Endothelial cell of umbilical vein (primary cell): ENCODE data around the gene SPATS2L. TPM values are rescaled to one million over a fixed set of nuclear protein-coding genes. Genes with fewer than 3 reads are reported as not detected.

Source experiments
- BruUV-seq: library from RNA; stranded (reverse); fragments of 400-500 nt; replicated peaks from 2 replicates; lab custom pipeline; 2021; lab: Mats Ljungman, UMichigan
- CTCF ChIA-PET: fragments of 300-600, 350-600 bp; sonication (Branson Sonifier 250); formaldehyde crosslinking; loops from one replicate; lab custom pipeline; 2021; ENCODE audit warnings: antibody characterized with exemption, inconsistent platforms; lab: Charles Lee
- POLR2A ChIA-PET: fragments of 300-600, 350-600 bp; sonication (Branson Sonifier 250); formaldehyde crosslinking; loops from one replicate; lab custom pipeline; 2021; ENCODE audit warnings: antibody characterized with exemption, inconsistent platforms; lab: Charles Lee
- DNase-seq: peaks from one replicate; pipeline ENCODE4 v3.0.0-alpha.2; 2011; ENCODE audit warnings: low read depth, low spot score
- FAIRE-seq: peaks from 2 replicates; lab custom pipeline; 2011; peaks lifted over from hg19 to GRCh38; lab: Jason Lieb, UNC
- H2AFZ ChIP-seq: 2 replicates; pipeline ENCODE4 v1.6.0; 2012; ENCODE audit warnings: low read depth, low read length, control low read depth, inconsistent platforms
- H3K27ac ChIP-seq: 2 replicates; pipeline ENCODE4 v1.5.1; 2011; ENCODE audit warnings: low read depth, mild to moderate bottlenecking, control low read depth, low read length, moderate library complexity; ENCODE audit not compliant: insufficient read depth
- H3K27me3 ChIP-seq, 2 experiments: 2 replicates each; pipeline versions ENCODE4 v1.6.0 to v1.6.1; 2011; ENCODE audit warnings: low read length in 2 of 2, mixed read lengths in 1 of 2; ENCODE audit not compliant: control insufficient read depth in 2 of 2, insufficient read depth in 2 of 2
- H3K36me3 ChIP-seq, 2 experiments: 2 replicates in 1 of 2; 3 replicates in 1 of 2; pipeline ENCODE4 v1.5.1; 2011; ENCODE audit warnings: low read length in 2 of 2, mild to moderate bottlenecking in 1 of 2, moderate library complexity in 1 of 2; ENCODE audit not compliant: control insufficient read depth in 2 of 2, insufficient read depth in 2 of 2; ENCODE audit errors: extremely low read depth in 1 of 2
- H3K4me1 ChIP-seq: 3 replicates; pipeline ENCODE4 v1.5.1; 2011; ENCODE audit warnings: mild to moderate bottlenecking, low read length; ENCODE audit not compliant: control insufficient read depth, insufficient read depth; ENCODE audit errors: extremely low read depth
- H3K4me2 ChIP-seq: 2 replicates; pipeline ENCODE4 v1.6.1; 2011; ENCODE audit warnings: low read length, control low read depth, mixed read lengths; ENCODE audit not compliant: insufficient read depth
- H3K4me3 ChIP-seq, 3 experiments: fragments of 200-600 bp in 1 of 3; sonication (generic), shearing (Covaris generic) in 1 of 3; replicated peaks in 1 of 3; 2 replicates each; pipeline ENCODE4 v1.5.1; 2011 to 2016; ENCODE audit warnings: control low read depth in 3 of 3, low read length in 3 of 3, mild to moderate bottlenecking in 2 of 3, inconsistent platforms in 1 of 3, low read depth in 1 of 3, moderate library complexity in 1 of 3; ENCODE audit not compliant: insufficient read depth in 1 of 3
- H3K79me2 ChIP-seq: 2 replicates; pipeline ENCODE4 v1.6.0; 2012; ENCODE audit warnings: low read length, inconsistent platforms; ENCODE audit not compliant: control insufficient read depth, insufficient read depth
- H3K9ac ChIP-seq: replicated peaks from 2 replicates; pipeline ENCODE3; 2011; ENCODE audit warnings: low read length, control low read depth; ENCODE audit not compliant: insufficient read depth; ENCODE audit errors: extremely low read depth
- H3K9me1 ChIP-seq: replicated peaks from 3 replicates; pipeline ENCODE4 v1.6.0; 2011; ENCODE audit warnings: mild to moderate bottlenecking, low read length; ENCODE audit not compliant: control insufficient read depth, insufficient read depth; ENCODE audit errors: extremely low read depth
- H3K9me3 ChIP-seq: replicated peaks from 2 replicates; pipeline ENCODE4 v1.5.1; 2012; ENCODE audit warnings: low read length, inconsistent platforms; ENCODE audit not compliant: control insufficient read depth, insufficient read depth
- H4K20me1 ChIP-seq: replicated peaks from 2 replicates; pipeline ENCODE3; 2011; ENCODE audit warnings: mild to moderate bottlenecking, low read length; ENCODE audit not compliant: control insufficient read depth, insufficient read depth; ENCODE audit errors: extremely low read depth
- CTCF ChIP-seq, 2 donors: IDR thresholded peaks; 1 replicate in 1 of 2; 2 replicates in 1 of 2; pipeline ENCODE4 v1.5.1; 2011; ENCODE audit warnings: low read length in 2 of 2, mild to moderate bottlenecking in 2 of 2, moderate library complexity in 2 of 2, control low read depth in 1 of 2, inconsistent platforms in 1 of 2, low read depth in 1 of 2; ENCODE audit not compliant: insufficient read depth in 1 of 2; ENCODE audit errors: extremely low read depth in 1 of 2
- EZH2 ChIP-seq: IDR thresholded peaks from 2 replicates; pipeline ENCODE4 v1.6.1; 2012; ENCODE audit warnings: borderline replicate concordance, low read depth, mild to moderate bottlenecking, moderate library complexity, low read length, inconsistent platforms; ENCODE audit not compliant: severe bottlenecking
- FOS ChIP-seq: IDR thresholded peaks from 2 replicates; pipeline ENCODE4 v1.6.1; 2011; ENCODE audit warnings: mild to moderate bottlenecking, low read length, moderate library complexity, borderline replicate concordance; ENCODE audit not compliant: insufficient read depth
- GATA2 ChIP-seq: IDR thresholded peaks from 2 replicates; pipeline ENCODE4 v1.7.0; 2011; ENCODE audit warnings: low read depth, mild to moderate bottlenecking, moderate library complexity, mixed read lengths, low read length; ENCODE audit not compliant: insufficient read length, insufficient read depth
- JUN ChIP-seq: IDR thresholded peaks from 2 replicates; pipeline ENCODE4 v1.6.1; 2011; ENCODE audit warnings: borderline replicate concordance, low read depth; ENCODE audit not compliant: insufficient read length, insufficient read depth
- MAX ChIP-seq: IDR thresholded peaks from 2 replicates; pipeline ENCODE4 v1.6.1; 2011; ENCODE audit not compliant: insufficient read depth, insufficient read length
- MYC ChIP-seq: IDR thresholded peaks from one replicate; pipeline ENCODE4 v1.6.1; 2011; ENCODE audit warnings: mild to moderate bottlenecking, low read depth, low read length
- POLR2A ChIP-seq: IDR thresholded peaks from 2 replicates; pipeline ENCODE4 v1.6.1; 2012; ENCODE audit warnings: low read depth, mild to moderate bottlenecking, control low read depth, low read length
- POLR2AphosphoS5 ChIP-seq: IDR thresholded peaks from 2 replicates; pipeline ENCODE4 v1.6.1; 2012; ENCODE audit warnings: low read depth, mild to moderate bottlenecking, control low read depth, low read length, moderate library complexity; ENCODE audit not compliant: insufficient read depth
- dilution Hi-C: fragments of 300-500 bp; cut with MboI; formaldehyde crosslinking; loops from one replicate; pipeline ENCODE4 v1.15.0; 2019; ENCODE audit warnings: low sequenced_read_pairs; ENCODE audit not compliant: extremely low pct_ligation_motif_present
- intact Hi-C: fragments of 100-400 bp; cut with micrococcal nuclease; formaldehyde crosslinking; loops from one replicate; pipeline ENCODE4 v1.10.0; 2022
- polyA plus RNA-seq, 4 experiments: library from polyadenylated mRNA; depleted of rRNA in 3 of 4; stranded (reverse) in 3 of 4; unstranded in 1 of 4; fragments of >200 nt; gene quantifications; 2 replicates each; pipeline versions ENCODE4 v1.2.1 to v1.2.3, GENCODE V29; 2011 to 2012; ENCODE audit warnings: missing spikeins in 1 of 4
- total RNA-seq: library from RNA; stranded (reverse); gene quantifications from 2 replicates; pipeline ENCODE4 v1.2.3, GENCODE V29; 2021

The SPATS2L gene
- total and polyA plus RNA-seq, 2 donors (not counting 3 experiments of a cell fraction or from before 2014, with no cell fraction given), result 29.1 to 72.9 TPM

- Histone ChIP-seq H3K9me3 (no peaks in the 10 kb centered on the region), H3K9ac (no peak overlapping the region), H3K36me3 (peaks cover 5 to 12% of the 10 kb centered on the region in 2 experiments), H4K20me1 (no peaks in the 10 kb centered on the region), H2AFZ (no peak overlapping the region), H3K9me1 (no peaks in the 10 kb centered on the region), H3K4me1 (no peaks in the 10 kb centered on the region), H3K79me2 (no peaks in the 10 kb centered on the region), H3K27me3 (no peaks in the 10 kb centered on the region), H3K4me3 (no peak overlapping the region), H3K27ac (no peak overlapping the region), H3K4me2 (no peak overlapping the region)
- no peak for TF ChIP-seq FOS
- no peak for TF ChIP-seq CTCF (IDR thresholded peaks at IDR 0.05; ENCODE audit: extremely low read depth in 1 of 2, insufficient read depth in 1 of 2, low read depth in 1 of 2, low read length in 2 of 2)
- TF ChIP-seq POLR2AphosphoS5, result no peak
- no peak for TF ChIP-seq POLR2A
- no peak for TF ChIP-seq MAX
- TF ChIP-seq MYC, result no peak
- TF ChIP-seq EZH2, result no peak
- TF ChIP-seq JUN, result no peak
- TF ChIP-seq GATA2, result no peak
- ChIA-PET POLR2A (no interaction called here), CTCF (interaction anchor here (1.2 to 1.7 kb wide), 3 partner anchors 13 to 488 kb away, joined by 3 to 7 read pairs (median 6); no protein-coding TSS in a partner anchor)
- BruUV-seq, result no TSS peak
- DNase-seq, result no peak
- intact Hi-C loops (no loop called here), dilution Hi-C loops (no loop called here)
- no peak for FAIRE-seq
Observed at GRCh38 chr2:200467806-200468681, 161.6 kb downstream of the SPATS2L start.
